Smooth muscle cell (in vitro differentiated cells): ENCODE results near the gene TRANK1. TPM values are rescaled to one million over a fixed set of nuclear protein-coding genes. Genes with fewer than 3 reads are reported as not detected.
A peak's percentile ranks its signal among the peaks of the same experiment; 100 is the strongest.

Experiments
- DNase-seq: peaks from one replicate; lab custom pipeline; 2025; ENCODE audit not compliant: unreplicated experiment; lab: John Stamatoyannopoulos, UW
- H2AFZ ChIP-seq: fragments of 200-600 bp; sonication (generic); 2 replicates; pipeline ENCODE4 v1.6.0; 2016; ENCODE audit warnings: antibody characterized with exemption, low read depth, mild to moderate bottlenecking
- H3F3A ChIP-seq: fragments of 200-600 bp; sonication (generic); 2 replicates; pipeline ENCODE4 v1.6.0; 2017; ENCODE audit warnings: antibody characterized with exemption, low read depth
- H3K27ac ChIP-seq: fragments of 200-600 bp; sonication (generic); 2 replicates; pipeline ENCODE4 v1.5.1; 2016; ENCODE audit warnings: low read depth, mild to moderate bottlenecking
- H3K27me3 ChIP-seq: fragments of 200-600 bp; sonication (generic); 2 replicates; pipeline ENCODE4 v1.6.1; 2016; ENCODE audit warnings: low read depth, mild to moderate bottlenecking
- H3K36me3 ChIP-seq: fragments of 200-600 bp; sonication (generic); 2 replicates; pipeline ENCODE4 v1.5.1; 2016; ENCODE audit warnings: low read depth
- H3K4me1 ChIP-seq: fragments of 200-600 bp; sonication (generic); 2 replicates; pipeline ENCODE4 v1.5.1; 2016; ENCODE audit warnings: low read depth
- H3K4me2 ChIP-seq: fragments of 200-600 bp; sonication (generic); 2 replicates; pipeline ENCODE4 v1.6.0; 2016; ENCODE audit warnings: mild to moderate bottlenecking
- H3K4me3 ChIP-seq: fragments of 200-600 bp; sonication (generic); 2 replicates; pipeline ENCODE4 v1.5.1; 2016; ENCODE audit warnings: mild to moderate bottlenecking
- H3K79me2 ChIP-seq: fragments of 200-600 bp; sonication (generic); 2 replicates; pipeline ENCODE4 v1.6.0; 2016; ENCODE audit warnings: low read depth, mild to moderate bottlenecking
- H3K9ac ChIP-seq: fragments of 200-600 bp; sonication (generic); 2 replicates; pipeline ENCODE4 v1.6.0; 2016; ENCODE audit warnings: low read depth
- H3K9me3 ChIP-seq: fragments of 200-600 bp; sonication (generic); replicated peaks from 2 replicates; pipeline ENCODE4 v1.5.1; 2016; ENCODE audit warnings: low read depth
- H4K20me1 ChIP-seq: fragments of 200-600 bp; sonication (generic); 2 replicates; pipeline ENCODE4 v1.6.0; 2016; ENCODE audit warnings: low read depth
- CTCF ChIP-seq: fragments of 200-600 bp; sonication (generic); IDR thresholded peaks from 2 replicates; pipeline ENCODE4 v1.5.1; 2017; ENCODE audit warnings: borderline replicate concordance, mild to moderate bottlenecking, antibody characterized with exemption; ENCODE audit not compliant: insufficient read depth, poor library complexity, severe bottlenecking
- WGBS: methylation state at CpG from one replicate; pipeline ENCODE4 v1.1.7; 2016; ENCODE audit warnings: low lambda C conversion rate; 5-methylcytosine and 5-hydroxymethylcytosine counted together
- polyA plus RNA-seq: library from polyadenylated mRNA; unstranded; fragments of >200 nt; fragmentation: Nextera tagmentation; extraction: Ambion mirVana; gene quantifications from 2 replicates; pipeline ENCODE4 v1.2.1, GENCODE V29; 2016
- total RNA-seq: library from RNA; depleted of rRNA; stranded (reverse); fragments of >200 nt; gene quantifications from 2 replicates; pipeline ENCODE4 v1.2.3, GENCODE V29; 2014

Gene TRANK1
- total RNA-seq (5.2 and 11.7 TPM in 2 replicates), polyA plus RNA-seq (2.0 and 2.4 TPM in 2 replicates)

- no peak for TF ChIP-seq CTCF
- Histone ChIP-seq H3K4me2 (peak within 1 kb of the TSS; percentile 99), H4K20me1 (no peaks in the 10 kb centered on the region), H3K27ac (no peak within 1 kb of the TSS), H3F3A (peaks cover 6% of the 10 kb centered on the region), H2AFZ (peak within 1 kb of the TSS; percentile 95), H3K27me3 (no peaks in the 10 kb centered on the region), H3K79me2 (no peaks in the 10 kb centered on the region), H3K9ac (peak within 1 kb of the TSS; percentile 31), H3K36me3 (no peaks in the 10 kb centered on the region), H3K9me3 (peaks cover 3% of the 10 kb centered on the region), H3K4me3 (peak within 1 kb of the TSS; percentile 69), H3K4me1 (peaks cover 3% of the 10 kb centered on the region)
- no peak for DNase-seq
- WGBS, result 4% methylated on average over 67 of the region's 68 CpGs
Measured at GRCh38 chr3:36944641-36945270, at the start of gene TRANK1. Gene TRANK1, minus strand, starts transcription at chr3:36945054. Its CDS starts 245 bp downstream, at chr3:36944809.

GRCh38 chr3:36993326-36994283 lies 48.8 kb upstream of the TRANK1 start, which contains the start of gene MLH1:
Gene MLH1, plus strand, starts transcription at chr3:36993518. Its CDS starts 30 bp downstream, at chr3:36993548.
- no peaks in the 10 kb centered on the region for H3K27me3 ChIP-seq
- H3K79me2 ChIP-seq, result peaks cover 63% of the 10 kb centered on the region
- H3K4me2 ChIP-seq, result peak within 1 kb of the TSS; percentile 89
- peaks cover 39% of the 10 kb centered on the region for H4K20me1 ChIP-seq
- peak within 1 kb of the TSS; percentile 98 for H3K27ac ChIP-seq
- peaks cover 34% of the 10 kb centered on the region for H3K4me1 ChIP-seq
- no peak for TF ChIP-seq CTCF
- peak within 1 kb of the TSS; percentile 62 for H3K4me3 ChIP-seq
- H3K9ac ChIP-seq, result peak within 1 kb of the TSS; percentile 97
- H3F3A ChIP-seq, result no peaks in the 10 kb centered on the region
- peaks cover 15% of the 10 kb centered on the region for H3K36me3 ChIP-seq
- H2AFZ ChIP-seq, result peak within 1 kb of the TSS; percentile 76
- WGBS, result 1% methylated on average over 47 of the region's 47 CpGs
- H3K9me3 ChIP-seq, result no peaks in the 10 kb centered on the region
- DNase-seq, result no peak

GRCh38 chr3:36992806-36993325 lies 48.0 kb upstream of the TRANK1 start, which contains the start of gene EPM2AIP1:
Gene EPM2AIP1, minus strand, starts transcription at chr3:36993131. Its CDS starts 54 bp downstream, at chr3:36993077.
- Histone ChIP-seq H4K20me1 (peaks cover 47% of the 10 kb centered on the region), H2AFZ (peak within 1 kb of the TSS; percentile 76), H3K4me1 (peaks cover 34% of the 10 kb centered on the region), H3K4me2 (peak within 1 kb of the TSS; percentile 89), H3K4me3 (peak within 1 kb of the TSS; percentile 62), H3K9me3 (no peaks in the 10 kb centered on the region), H3K79me2 (peaks cover 65% of the 10 kb centered on the region), H3K27ac (peak within 1 kb of the TSS; percentile 98), H3F3A (no peaks in the 10 kb centered on the region), H3K36me3 (peaks cover 8% of the 10 kb centered on the region), H3K9ac (peak within 1 kb of the TSS; percentile 97), H3K27me3 (no peaks in the 10 kb centered on the region)
- under 1% methylated on average over 48 of the region's 48 CpGs for WGBS
- DNase-seq, result no peak
- no peak for TF ChIP-seq CTCF
